Stimulated activated CD4-positive, alpha-beta T cell treated with anti-CD3 and anti-CD28 coated beads, Interleukin-2, amount 100 ng/mL, for 4 hours (primary cell): Measurements from ENCODE around the gene IL17C.

Experiments
- DNase-seq: peaks from one replicate; pipeline ENCODE4 v3.0.0-alpha.2; 2020; ENCODE audit warnings: low read depth

The IL17C gene

DNA sequence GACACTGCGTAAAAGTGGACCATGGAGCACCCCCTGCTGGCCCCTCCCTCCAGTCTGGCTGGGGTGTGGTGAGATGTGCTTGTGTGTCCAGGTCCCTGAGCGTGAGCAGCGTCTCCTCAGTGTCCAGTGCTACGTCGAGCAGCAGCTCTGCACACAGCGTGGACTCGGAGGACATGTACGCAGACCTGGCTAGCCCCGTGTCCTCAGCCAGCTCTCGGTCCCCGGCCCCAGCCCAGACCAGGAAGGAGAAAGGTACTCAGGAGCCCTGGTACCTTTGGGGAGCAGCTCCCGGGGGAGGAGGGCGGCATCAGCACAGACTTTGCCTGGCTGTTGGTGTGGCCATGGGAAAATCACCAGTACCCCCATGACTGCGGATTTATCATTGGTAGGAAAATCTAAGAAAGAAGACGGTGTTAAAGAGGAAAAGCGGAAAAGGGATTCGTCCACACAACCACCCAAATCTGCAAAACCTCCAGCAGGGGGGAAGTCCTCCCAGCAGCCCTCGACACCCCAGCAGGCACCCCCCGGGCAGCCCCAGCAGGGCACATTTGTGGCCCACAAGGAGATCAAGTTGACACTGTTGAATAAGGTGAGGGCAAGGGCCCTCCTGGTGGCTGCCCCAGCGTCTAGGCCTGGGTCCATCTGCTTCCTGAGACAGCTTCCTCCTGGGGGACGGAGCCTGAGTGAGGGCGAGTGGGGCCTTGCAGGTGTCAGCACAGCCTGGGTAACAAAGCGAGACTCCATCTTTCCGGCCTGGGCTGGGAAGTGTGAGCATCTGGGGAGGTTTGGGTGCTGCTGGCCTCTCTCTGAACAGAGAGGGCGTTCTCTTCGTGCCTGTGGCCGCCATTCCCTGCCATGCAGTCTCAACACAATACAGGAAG is 10.6 kb upstream of the IL17C start:
- no peak for DNase-seq

DNA sequence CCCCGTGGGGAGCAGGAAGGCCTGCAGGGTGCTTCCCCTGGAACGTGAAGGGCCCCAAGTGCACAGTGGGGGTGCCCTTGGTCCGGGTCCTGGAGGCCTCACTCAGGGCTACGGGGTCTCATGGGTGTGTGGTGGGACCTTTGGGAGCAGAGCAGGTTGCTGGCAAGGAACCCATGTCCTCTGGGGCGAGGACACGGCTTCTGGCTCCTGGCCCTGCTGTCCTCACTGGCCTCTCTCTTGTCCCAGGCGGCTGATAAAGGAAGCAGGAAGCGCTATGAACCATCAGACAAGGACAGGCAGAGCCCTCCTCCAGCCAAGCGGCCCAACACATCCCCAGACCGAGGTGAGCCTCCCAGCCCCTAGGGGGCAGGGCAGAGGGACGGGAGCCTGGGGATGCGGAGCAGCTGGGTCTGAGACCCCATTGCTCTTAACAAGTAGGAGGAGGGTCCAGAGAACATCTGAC is 9.8 kb upstream of the IL17C start:
- no peak for DNase-seq

DNA sequence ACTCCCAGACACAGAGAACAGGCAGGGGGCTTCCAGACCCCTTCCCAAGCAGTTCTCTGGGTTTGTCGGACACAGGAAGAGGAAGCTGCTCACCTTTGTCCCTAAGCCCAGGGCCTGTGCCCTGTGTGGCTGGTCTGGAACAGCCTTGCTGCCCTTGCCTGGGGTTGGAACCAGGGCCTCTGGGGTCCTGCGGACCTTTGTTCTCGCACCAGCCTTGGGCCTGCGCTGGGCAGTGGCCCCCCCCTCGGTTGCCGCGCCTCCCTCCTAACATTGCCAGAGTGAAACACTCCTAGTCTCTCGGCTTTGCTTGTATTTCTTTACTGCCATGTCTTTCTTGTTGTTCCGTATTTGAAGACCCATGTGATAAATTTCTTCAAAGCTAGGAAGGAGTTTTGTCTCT is 8.5 kb upstream of the IL17C start:
- DNase-seq, result no peak

DNA sequence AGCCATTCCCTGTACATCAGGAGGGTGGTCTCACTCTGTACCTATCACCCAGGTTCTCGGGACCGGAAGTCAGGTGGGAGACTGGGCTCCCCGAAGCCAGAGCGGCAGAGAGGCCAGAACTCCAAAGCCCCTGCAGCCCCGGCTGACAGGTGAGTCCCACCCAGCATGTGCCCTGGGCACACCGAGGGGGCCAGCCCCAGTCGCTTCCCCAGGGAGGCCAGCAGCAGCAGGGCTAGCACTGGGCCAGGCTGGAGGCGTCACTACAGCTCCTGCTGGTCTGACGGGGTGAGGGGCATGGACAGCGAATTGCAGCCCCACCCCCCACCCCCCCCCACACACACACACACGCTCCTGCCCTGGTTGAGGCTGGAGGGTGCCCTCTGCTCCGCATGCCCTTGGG is 7.9 kb upstream of the IL17C start:
- no peak for DNase-seq

DNA sequence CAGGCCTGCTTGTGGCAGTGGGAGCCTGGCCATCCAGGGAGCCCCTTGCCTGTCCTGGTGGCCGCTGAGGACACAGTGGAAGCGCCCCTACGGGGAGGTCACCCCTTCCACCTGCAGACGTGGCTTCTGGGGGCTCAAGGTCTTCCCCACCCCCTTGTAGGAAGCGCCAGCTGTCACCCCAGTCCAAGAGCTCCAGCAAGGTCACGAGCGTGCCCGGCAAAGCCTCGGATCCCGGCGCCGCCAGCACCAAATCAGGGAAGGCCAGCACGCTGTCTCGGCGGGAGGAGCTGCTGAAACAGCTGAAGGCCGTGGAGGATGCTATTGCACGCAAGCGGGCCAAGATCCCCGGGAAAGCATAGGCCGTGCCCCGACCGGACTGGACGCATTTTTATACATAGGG is 7.4 kb upstream of the IL17C start:
- DNase-seq, result no peak

DNA sequence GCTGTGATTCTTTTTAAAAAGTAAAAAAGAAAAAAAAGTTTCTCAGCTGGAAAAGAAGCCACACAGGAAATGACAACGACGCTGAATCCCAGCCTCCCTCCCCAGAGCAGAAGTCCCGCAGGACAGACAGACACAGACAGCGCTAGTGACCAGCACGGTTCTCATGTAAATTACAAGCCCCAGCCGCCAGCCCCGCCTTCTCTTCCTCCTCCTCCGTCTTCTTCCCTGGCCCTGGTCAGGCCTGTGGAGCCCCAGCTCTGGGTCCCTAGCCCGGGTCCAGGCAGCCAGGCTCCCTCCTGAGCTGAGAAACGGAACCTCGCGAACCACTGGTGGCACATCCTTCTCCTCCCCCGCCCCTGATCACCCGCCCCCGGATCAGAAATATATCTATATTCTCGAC is 7.0 kb upstream of the IL17C start:
- no peak for DNase-seq

DNA sequence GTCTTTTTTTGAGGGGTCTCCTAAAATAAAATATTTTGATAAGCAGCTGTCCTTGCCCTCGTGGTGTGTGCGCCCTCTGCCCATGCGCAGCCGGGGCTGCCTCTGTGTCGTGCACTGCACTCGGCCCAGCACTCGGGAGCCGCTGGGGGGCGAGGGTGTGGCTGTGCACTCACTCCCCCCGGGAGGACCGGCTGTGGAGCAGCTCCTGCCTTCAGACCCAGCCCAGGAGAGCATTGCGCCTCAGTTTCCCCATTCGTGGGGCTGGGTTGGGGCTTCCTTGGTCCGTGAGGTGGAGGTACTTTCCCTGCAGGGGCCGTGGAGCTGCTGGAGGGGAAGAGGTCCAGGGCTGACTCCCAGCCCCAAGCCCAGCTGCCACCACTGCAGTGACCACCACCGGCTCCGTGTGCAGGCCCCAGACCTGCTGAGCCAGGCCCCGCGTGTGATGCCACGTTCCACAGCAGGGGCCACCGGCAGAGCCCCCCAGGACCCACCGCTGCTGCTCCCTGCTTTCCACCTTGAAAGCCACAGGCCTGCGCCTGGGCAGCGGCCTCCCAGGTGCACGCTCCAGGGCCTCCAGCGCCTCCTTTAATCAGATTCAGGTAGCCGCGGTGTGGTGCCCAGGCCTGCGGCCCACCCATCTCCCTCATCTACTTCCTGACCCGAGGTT is 6.3 kb upstream of the IL17C start:
- no peak for DNase-seq

DNA sequence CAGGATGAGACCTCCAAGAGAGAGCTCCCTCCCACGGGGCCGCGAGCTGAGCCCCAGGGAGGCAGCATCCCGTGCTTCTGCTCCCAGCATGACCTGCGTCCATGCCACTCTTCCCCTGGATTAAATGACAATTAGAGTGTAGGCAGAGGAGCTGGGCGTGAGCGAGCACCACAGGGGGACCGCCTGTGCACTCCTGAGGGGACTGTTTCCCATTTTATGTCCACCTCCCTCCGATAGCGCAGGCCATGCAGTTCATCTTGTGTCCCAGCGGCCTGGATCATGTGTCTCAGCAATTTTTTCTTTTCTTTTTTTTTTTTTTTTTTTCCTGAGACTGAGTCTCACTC is 5.8 kb upstream of the IL17C start:
- no peak for DNase-seq

DNA sequence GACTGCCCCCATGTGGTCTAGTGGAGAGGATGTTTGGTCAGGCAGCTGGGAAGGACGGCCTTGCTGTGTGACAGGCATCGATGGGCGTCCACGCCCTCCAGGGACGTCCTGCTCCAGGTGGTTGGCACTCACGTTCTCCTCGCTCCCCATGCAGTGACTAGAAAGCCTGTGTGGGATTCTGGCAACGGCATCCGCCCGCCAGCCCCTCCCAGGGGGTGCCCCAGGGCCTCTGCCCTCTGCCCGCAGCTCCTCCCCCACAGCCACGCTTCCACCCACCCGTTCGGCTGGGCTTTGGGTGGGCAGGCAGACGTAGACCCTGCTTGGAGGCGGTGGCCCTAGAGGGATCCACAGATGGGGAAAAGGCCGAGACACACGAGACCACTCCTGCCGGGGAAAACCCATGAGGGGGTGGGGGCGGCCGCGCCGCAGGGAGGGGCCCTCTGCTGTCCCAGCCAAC is 4.7 kb upstream of the IL17C start:
- peak; percentile 30 for DNase-seq

DNA sequence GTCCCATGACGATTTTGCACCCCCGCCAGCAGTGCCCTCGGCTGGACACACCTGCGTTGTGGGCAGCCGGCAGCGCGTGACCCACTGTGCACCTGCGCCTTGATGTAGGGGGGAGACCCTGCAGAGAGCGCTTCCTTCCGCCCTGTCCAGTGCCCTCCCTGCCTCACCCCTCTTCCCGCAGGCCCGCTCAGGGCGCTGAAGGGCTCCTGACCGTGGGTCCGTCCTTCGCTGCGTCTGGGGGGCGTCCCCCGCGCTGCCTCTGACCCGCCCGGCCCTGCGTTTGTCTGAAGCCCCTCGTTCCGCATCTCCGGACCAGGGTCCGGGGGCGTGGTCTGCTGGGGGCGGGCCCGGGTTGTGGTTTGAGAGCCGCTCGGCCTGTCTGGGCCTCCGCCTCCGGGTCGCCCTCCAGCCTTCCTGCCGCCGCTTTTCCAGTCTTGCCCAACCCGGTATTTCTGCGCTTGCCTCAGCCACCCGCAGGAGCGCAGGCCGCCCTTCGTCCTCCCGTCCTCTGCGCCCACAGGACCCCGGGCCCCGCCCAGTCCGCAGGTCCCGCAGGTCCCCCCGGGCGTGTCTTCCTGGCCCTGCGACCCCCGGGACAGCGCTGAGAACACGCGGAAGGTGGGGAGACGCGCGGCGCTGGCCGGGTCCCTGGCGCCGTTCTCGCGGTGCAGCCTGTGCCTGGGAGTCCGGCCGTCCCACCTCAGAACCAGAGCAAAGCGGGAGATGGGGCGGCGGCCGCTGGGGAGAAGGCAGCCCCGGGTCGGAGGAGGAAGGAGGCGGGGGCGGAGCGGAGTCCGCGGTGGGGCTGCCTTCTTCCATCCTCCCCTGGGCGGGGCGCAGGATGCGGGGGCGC is 4.0 kb upstream of the IL17C start:
- peak; percentile 26 for DNase-seq

DNA sequence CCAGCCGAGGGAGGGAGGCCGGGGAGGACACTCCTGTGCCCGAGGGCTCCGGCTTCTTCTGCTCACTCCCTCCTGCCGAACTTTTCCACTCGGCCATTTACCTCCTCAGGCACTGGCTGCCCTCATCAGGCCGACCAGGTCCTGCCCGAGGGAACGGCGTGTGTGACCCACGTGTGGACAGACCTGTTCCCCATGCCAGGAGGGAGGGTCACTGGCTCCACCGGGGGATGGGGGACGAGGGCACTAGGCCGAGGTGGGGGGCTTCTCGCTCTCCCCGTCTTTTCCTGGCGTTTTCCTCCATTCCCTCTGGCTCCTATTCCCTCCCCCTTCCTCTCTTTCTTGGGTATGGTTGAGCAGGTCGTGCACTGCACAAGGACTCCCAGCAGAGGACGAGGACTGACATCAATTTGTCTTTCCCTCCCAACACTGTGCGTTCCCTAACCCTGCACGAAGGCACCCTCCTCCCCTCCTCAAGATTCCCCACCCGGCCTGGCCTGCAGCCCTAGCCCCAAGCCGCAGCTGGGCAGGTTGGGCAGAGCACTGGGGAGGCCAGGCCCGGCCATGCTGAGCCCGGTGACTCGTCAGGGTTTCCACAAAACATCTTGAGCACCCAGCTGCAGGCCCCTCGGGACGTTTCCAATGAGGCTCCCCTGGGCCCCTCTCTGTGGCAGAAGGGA is 3.2 kb upstream of the IL17C start:
- DNase-seq, result no peak

DNA sequence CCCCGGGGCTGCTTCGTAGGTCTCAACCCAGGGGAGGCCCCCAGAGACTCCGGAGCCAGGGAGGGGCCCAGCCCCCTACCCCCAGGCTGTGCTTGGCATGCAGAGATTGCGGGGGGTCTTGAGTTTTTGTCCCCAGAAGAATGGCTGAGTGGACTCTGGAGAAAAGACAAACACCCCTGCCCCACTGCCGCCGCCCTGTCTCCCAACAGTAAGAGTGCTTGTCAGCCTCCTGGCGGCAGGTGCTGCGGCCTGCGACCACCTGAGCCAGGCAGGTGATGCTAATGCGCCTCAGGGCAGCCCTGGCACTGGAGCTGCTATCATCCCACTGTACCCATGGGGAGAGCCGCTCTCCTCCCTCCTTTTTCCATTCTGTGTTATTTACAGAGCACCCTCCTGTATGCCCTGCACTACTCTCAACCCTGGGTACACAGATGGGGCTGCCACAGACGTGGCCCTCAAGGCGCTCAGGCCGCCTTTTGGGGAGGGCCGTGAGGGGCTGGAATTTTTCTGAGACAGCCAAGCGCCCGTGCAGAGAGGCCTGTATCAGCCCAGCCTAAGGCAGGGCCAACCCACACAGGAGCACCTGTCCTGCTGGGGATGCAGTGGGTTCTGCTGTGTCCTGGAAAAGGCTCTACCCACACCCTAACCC is 2.6 kb upstream of the IL17C start:
- DNase-seq, result no peak

DNA sequence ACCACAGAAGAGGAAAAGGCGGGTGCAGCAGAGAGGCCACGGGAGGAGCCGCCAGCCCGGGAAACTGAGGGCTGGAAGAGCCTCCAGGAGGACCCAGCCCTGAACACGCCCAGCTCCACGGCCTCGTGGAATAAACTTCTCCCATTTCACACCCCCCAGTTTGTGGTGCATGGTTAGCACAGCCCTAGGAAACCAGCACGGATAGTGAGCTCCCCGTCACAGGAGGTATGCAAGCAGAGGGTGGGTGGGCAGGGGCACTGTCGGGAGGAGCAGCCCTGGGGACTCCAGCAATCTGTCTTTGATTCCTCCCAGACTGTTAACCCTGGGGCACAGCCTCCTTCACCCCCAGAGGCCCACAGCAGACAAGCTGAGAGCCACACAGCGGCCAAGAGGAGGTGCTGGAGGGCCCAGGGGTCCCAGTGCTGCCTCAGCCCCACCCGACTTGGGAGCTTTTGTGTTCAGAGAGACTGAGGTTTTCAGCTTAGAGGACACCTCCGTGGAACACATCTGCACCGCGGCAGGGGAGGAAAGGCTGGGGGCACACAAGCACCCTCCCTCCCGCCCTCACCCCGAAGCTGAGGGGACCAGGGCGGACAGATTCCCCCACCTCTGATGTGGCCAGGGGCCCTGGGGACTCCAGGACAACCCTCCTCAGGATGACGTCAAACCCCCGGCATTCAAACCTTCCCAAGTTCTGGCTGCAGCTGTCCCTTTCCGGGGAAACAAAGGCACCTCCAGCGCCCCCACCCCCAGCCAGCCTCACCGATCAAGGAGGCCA is 1.7 kb upstream of the IL17C start:
- DNase-seq, result no peak

DNA sequence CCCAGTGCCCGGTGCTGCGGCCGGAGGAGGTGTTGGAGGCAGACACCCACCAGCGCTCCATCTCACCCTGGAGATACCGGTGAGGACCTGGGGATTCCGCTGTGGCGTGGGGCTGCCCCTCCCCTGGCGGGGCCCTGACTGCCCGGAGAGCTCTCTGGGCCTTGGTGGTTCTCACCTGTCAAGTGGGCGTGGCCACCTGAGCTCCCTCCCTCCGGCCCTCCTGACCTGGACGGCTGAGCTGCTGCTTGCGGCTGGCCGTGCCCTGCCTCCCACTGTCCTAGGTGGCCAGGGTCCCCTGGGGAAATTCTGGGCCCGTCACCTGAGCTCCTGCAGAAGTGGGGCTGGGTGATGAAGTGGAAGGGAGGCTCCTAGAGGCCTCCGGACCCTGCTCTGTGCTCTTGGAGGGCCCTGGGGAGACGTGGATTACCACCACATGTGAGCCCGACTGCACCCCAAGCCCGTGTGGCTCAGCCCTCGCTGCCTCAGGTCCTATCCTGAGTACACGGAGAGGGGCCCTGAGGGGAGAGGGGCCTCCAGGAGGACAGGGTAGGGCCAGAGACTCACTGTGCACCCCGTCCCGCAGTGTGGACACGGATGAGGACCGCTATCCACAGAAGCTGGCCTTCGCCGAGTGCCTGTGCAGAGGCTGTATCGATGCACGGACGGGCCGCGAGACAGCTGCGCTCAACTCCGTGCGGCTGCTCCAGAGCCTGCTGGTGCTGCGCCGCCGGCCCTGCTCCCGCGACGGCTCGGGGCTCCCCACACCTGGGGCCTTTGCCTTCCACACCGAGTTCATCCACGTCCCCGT is 1.1 kb downstream of the IL17C start:
- DNase-seq, result no peak

DNA sequence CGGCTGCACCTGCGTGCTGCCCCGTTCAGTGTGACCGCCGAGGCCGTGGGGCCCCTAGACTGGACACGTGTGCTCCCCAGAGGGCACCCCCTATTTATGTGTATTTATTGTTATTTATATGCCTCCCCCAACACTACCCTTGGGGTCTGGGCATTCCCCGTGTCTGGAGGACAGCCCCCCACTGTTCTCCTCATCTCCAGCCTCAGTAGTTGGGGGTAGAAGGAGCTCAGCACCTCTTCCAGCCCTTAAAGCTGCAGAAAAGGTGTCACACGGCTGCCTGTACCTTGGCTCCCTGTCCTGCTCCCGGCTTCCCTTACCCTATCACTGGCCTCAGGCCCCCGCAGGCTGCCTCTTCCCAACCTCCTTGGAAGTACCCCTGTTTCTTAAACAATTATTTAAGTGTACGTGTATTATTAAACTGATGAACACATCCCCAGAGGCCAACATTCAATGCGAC is 1.7 kb downstream of the IL17C start:
- no peak for DNase-seq

DNA sequence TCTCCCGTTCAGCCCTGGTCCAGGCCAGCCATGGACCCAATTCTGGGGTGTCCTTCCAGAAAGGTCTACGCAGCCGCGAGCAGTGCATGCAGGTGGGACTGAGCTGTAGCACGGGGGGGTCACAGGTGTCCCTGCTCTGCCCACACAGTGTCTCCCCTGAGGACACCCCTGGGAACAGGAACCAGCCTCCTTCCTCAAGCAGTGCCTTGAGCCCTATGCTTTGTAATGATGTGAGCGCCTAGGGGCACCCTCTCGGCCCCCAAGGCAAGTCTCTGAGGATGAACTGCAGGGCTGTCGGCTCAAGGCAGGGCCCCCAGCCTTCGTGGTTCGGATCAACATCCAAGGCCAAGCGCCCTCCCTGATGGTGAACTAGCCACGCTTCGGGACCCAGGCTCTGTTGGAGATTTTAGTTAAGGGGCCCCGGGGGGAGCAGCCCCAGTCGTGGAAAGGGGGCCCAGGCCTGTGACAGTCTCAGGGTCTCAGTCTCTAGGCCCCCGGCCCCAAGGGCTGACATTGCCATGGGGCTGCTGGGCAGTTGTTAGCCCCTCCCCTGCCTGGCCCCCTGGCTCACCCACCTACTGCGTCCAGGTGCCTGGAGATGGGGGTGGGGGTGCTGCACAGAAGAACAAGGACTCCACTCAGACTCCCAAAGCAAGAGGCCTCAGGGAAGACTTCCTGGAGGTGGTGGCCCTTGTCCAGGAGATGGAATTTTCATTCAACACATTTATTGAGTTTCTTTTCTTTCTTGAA is 2.3 kb downstream of the IL17C start:
- no peak for DNase-seq

DNA sequence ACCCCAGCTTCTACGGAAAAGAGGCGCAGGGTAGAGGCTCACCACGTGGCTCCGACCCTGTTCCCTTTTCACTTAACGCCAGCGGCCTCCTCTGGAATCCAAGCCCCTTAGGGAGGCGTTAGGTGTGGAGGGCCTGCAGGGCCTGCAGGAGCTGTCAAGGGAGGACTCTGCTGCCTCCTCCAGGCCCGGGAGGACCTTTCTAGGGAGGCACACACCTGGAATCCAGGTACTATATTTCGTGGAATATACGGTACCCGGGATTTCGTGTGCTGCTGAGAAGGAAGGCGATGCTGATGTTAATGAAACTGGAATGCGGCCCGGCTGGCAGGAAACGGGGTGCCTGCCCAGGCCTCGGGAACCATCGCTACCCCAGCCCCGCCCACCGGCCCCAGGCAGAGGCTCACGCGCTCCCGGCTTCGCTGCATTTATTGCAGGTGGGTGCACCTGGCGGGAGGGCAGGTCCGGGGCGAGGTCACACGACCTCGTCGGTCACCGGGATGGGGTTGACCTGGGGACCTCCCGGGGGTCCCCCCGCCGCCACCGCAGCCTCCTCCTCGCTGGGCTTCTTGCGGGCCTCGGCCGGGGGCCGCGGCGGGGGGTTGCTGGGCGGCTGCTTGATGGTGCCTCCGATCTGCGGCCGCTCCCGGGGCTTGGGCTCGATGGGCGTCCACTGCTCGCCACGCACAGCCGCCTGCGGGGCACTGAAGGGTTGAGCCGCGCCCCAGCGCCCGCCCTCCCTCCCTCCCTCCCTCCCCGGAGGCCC is 4.7 kb downstream of the IL17C start:
- no peak for DNase-seq

DNA sequence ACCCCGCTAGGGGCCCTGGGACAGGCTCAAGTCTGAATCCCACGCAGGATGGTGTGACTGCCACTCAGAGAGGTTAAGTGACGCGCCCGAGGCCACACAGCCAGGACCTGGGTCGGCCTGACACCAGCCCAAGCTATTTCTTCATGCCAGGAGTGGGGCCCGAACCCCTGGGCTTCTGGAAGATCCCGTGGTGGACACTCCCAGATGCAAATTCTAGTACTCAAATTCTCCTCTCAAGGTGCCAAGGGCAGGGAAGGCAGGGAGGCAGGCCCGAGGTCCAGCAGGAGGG is 5.2 kb downstream of the IL17C start:
- DNase-seq, result no peak

DNA sequence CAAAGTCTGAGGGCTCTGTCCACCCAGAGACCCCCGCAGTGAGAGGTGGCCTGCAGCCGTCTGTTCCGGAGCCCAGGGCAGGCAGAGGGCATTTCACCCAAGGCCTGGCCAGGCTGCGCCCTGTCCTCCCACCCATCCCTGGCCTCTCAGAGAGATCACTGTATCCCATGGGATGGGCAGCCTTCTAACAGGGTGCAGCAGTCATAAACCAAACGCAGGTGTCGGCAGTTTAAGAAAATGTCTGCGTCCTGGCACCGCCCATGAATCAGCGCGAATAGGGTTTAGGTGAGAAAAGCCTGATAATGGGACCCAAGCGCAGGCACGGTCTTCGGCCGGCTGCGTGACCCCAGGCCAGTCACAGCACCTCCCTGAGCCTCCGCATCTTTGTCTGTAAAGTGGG is 7.1 kb downstream of the IL17C start:
- no peak for DNase-seq
